Measurements from ENCODE around the gene SBF2.

Gene SBF2

DNA sequence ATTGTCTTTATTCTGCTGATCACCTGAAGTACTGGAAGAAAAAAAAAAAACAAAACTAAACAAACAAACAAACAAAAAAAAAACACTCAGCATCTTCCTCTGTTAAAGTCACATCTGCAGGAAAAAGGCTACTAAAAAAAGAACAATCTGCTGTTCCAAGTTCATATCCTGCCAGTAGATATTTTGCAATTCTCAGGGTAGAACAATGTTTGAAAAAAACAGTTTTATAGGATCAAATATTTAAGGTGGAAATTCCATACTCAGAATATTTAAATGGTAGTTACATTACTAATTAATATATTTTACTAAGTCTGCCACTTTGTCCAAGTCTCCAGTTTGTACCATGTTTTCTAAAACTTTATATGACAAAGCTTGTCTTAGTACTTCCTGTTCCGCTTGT, 175.2 kb downstream of the SBF2 start:
- no peak overlapping the region for H3K14ac ChIP-seq (ENCODE audit: low read length in 2 of 2)

GRCh38 chr11:10117709-10118351, 176.2 kb downstream of the SBF2 start:
- Histone ChIP-seq H3K27me3 (ENCODE audit: control insufficient read depth in 1 of 2, insufficient read depth in 1 of 2, low read length in 2 of 2) (no peaks in the 10 kb centered on the region), H2BK120ac (ENCODE audit: low read depth, low read length) (no peak overlapping the region), H4K8ac (ENCODE audit: low read length) (no peak overlapping the region), H2AK5ac (ENCODE audit: low read length, severe bottlenecking) (no peak overlapping the region), H2AFZ (ENCODE audit: low read depth, low read length) (no peak overlapping the region), H3K4ac (ENCODE audit: low read depth in 1 of 2, low read length in 2 of 2) (no peak overlapping the region), H2BK12ac (ENCODE audit: low read length in 2 of 2) (no peak overlapping the region), H3K9ac (ENCODE audit: low read length) (peak overlapping the region; percentile 68), H3K23ac (ENCODE audit: low read length in 2 of 2) (no peak overlapping the region), H3K4me3 (ENCODE audit: insufficient read depth in 1 of 2, low read depth in 1 of 2, low read length in 2 of 2) (no peak overlapping the region), H3K14ac (ENCODE audit: low read length in 2 of 2) (no peak overlapping the region), H3K18ac (ENCODE audit: low read depth in 1 of 2, low read length in 2 of 2) (no peak overlapping the region), H3K27ac (ENCODE audit: low read length, poor library complexity, severe bottlenecking) (peak overlapping the region; percentile 49), H3K36me3 (ENCODE audit: control insufficient read depth in 1 of 2, insufficient read depth in 2 of 2, low read depth in 1 of 2, low read length in 2 of 2) (no peaks in the 10 kb centered on the region), H3K4me1 (ENCODE audit: control insufficient read depth, insufficient read depth, low read depth, low read length) (peaks cover 2% of the 10 kb centered on the region), H3K4me2 (ENCODE audit: low read length, poor library complexity, severe bottlenecking) (no peak overlapping the region), H2BK5ac (ENCODE audit: low read depth, low read length, poor library complexity, severe bottlenecking) (no peak overlapping the region), H3K79me1 (replicated peaks; ENCODE audit: low read length, poor library complexity, severe bottlenecking) (peaks cover 3% of the 10 kb centered on the region), H4K91ac (ENCODE audit: low read length) (no peak overlapping the region), H3K9me3 (ENCODE audit: control insufficient read depth, low read length) (no peaks in the 10 kb centered on the region), H2BK15ac (ENCODE audit: low read depth, poor library complexity, severe bottlenecking) (no peak overlapping the region)
- DNase-seq = peak; percentile 45
- WGBS = 52% methylated on average over 1 of the region's 3 CpGs

More for the DNA sequence above, 175.2 kb downstream of the SBF2 start:
- Histone ChIP-seq H3K27me3 (ENCODE audit: control insufficient read depth in 1 of 2, insufficient read depth in 1 of 2, low read length in 2 of 2) (no peaks in the 10 kb centered on the region), H3K4ac (ENCODE audit: low read depth in 1 of 2, low read length in 2 of 2) (no peak overlapping the region), H3K4me3 (ENCODE audit: insufficient read depth in 1 of 2, low read depth in 1 of 2, low read length in 2 of 2) (no peak overlapping the region), H2AK5ac (ENCODE audit: low read length, severe bottlenecking) (no peak overlapping the region), H3K36me3 (ENCODE audit: control insufficient read depth in 1 of 2, insufficient read depth in 2 of 2, low read depth in 1 of 2, low read length in 2 of 2) (no peaks in the 10 kb centered on the region), H4K91ac (ENCODE audit: low read length) (no peak overlapping the region), H2BK15ac (ENCODE audit: low read depth, poor library complexity, severe bottlenecking) (no peak overlapping the region), H2BK5ac (ENCODE audit: low read depth, low read length, poor library complexity, severe bottlenecking) (no peak overlapping the region), H3K4me2 (ENCODE audit: low read length, poor library complexity, severe bottlenecking) (no peak overlapping the region), H2AFZ (ENCODE audit: low read depth, low read length) (no peak overlapping the region), H3K79me1 (replicated peaks; ENCODE audit: low read length, poor library complexity, severe bottlenecking) (no peaks in the 10 kb centered on the region), H3K27ac (ENCODE audit: low read length, poor library complexity, severe bottlenecking) (no peak overlapping the region), H3K18ac (ENCODE audit: low read depth in 1 of 2, low read length in 2 of 2) (no peak overlapping the region), H3K4me1 (ENCODE audit: control insufficient read depth, insufficient read depth, low read depth, low read length) (peaks cover 2% of the 10 kb centered on the region), H2BK120ac (ENCODE audit: low read depth, low read length) (no peak overlapping the region), H3K9ac (ENCODE audit: low read length) (peak overlapping the region; percentile 68), H3K23ac (ENCODE audit: low read length in 2 of 2) (no peak overlapping the region), H3K9me3 (ENCODE audit: control insufficient read depth, low read length) (no peaks in the 10 kb centered on the region), H4K8ac (ENCODE audit: low read length) (no peak overlapping the region), H2BK12ac (ENCODE audit: low read length in 2 of 2) (no peak overlapping the region)
- WGBS = no CpG with 5 or more reads among the region's 1 CpG
- no peak for DNase-seq

- no peak overlapping the region for H2BK120ac ChIP-seq (ENCODE audit: low read depth, low read length)
- H2AK5ac ChIP-seq (ENCODE audit: low read length, severe bottlenecking) = no peak overlapping the region
- H3K18ac ChIP-seq (ENCODE audit: low read depth in 1 of 2, low read length in 2 of 2) = no peak overlapping the region
- no peak overlapping the region for H3K14ac ChIP-seq (ENCODE audit: low read length in 2 of 2)
- H2BK12ac ChIP-seq (ENCODE audit: low read length in 2 of 2) = no peak overlapping the region
- no peak overlapping the region for H4K8ac ChIP-seq (ENCODE audit: low read length)
- no peak overlapping the region for H3K27ac ChIP-seq (ENCODE audit: low read length, poor library complexity, severe bottlenecking)
- H3K4ac ChIP-seq (ENCODE audit: low read depth in 1 of 2, low read length in 2 of 2) = no peak overlapping the region
- no peak for DNase-seq
- H3K36me3 ChIP-seq (ENCODE audit: control insufficient read depth in 1 of 2, insufficient read depth in 2 of 2, low read depth in 1 of 2, low read length in 2 of 2) = no peaks in the 10 kb centered on the region
- H3K27me3 ChIP-seq (ENCODE audit: control insufficient read depth in 1 of 2, insufficient read depth in 1 of 2, low read length in 2 of 2) = no peaks in the 10 kb centered on the region
- no peak overlapping the region for H2AFZ ChIP-seq (ENCODE audit: low read depth, low read length)
- H3K9me3 ChIP-seq (ENCODE audit: control insufficient read depth, low read length) = no peaks in the 10 kb centered on the region
- no peak overlapping the region for H2BK15ac ChIP-seq (ENCODE audit: low read depth, poor library complexity, severe bottlenecking)
- no peak overlapping the region for H4K91ac ChIP-seq (ENCODE audit: low read length)
- no peak overlapping the region for H3K4me2 ChIP-seq (ENCODE audit: low read length, poor library complexity, severe bottlenecking)
- no peaks in the 10 kb centered on the region for H3K4me1 ChIP-seq (ENCODE audit: control insufficient read depth, insufficient read depth, low read depth, low read length)
- no CpG with 5 or more reads among the region's 1 CpG for WGBS
- H2BK5ac ChIP-seq (ENCODE audit: low read depth, low read length, poor library complexity, severe bottlenecking) = no peak overlapping the region
- no peak overlapping the region for H3K23ac ChIP-seq (ENCODE audit: low read length in 2 of 2)
- H3K79me1 ChIP-seq (replicated peaks; ENCODE audit: low read length, poor library complexity, severe bottlenecking) = peaks cover 6% of the 10 kb centered on the region
- no peak overlapping the region for H3K9ac ChIP-seq (ENCODE audit: low read length)
- no peak overlapping the region for H3K4me3 ChIP-seq (ENCODE audit: insufficient read depth in 1 of 2, low read depth in 1 of 2, low read length in 2 of 2)
Observed at GRCh38 chr11:10116588-10116987, 177.4 kb downstream of the SBF2 start.

DNA sequence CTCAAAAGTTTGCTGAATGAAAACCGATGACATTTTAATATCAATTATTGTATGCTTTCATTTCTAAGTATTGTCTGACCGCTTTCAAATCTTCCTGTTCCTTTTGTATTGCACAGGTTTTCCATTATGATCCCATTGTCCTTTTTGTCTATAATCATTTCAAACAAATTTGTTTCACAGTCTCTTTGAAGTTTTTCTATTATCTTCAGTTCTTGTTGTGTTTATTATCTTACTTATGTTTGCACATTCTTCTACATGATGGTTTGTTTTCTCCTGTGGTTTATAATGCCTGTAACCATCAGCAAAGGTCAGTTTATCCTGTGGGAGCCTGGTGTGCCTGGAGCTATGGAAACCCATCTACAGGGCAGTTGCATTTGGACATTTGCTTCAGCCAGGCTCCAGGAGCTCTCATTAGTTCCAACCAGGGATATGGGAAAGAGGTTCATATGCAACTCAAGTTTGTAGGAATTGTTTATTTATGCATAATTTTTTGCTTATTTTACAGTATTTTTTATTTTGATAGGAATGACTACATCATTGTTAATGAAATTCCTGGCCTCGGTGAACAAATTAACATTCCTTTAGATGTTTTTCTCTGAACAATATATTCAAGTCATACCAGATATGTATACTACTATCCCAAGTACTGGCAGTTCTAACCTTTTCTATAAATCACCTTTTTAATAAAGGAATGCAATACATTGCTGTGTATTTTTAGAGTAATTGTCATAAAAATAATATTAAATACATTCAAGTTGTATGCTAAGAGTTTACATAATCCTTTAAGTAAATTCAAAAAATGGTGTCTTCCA, 179.2 kb downstream of the SBF2 start:
- no peak overlapping the region for H3K14ac ChIP-seq (ENCODE audit: low read length in 2 of 2)
- H3K79me1 ChIP-seq (replicated peaks; ENCODE audit: low read length, poor library complexity, severe bottlenecking) = peaks cover 6% of the 10 kb centered on the region
- 100% methylated on average over 1 of the region's 3 CpGs for WGBS
- H3K23ac ChIP-seq (ENCODE audit: low read length in 2 of 2) = no peak overlapping the region
- H3K4ac ChIP-seq (ENCODE audit: low read depth in 1 of 2, low read length in 2 of 2) = no peak overlapping the region
- no peak overlapping the region for H2BK120ac ChIP-seq (ENCODE audit: low read depth, low read length)
- H3K27ac ChIP-seq (ENCODE audit: low read length, poor library complexity, severe bottlenecking) = no peak overlapping the region
- no peaks in the 10 kb centered on the region for H3K9me3 ChIP-seq (ENCODE audit: control insufficient read depth, low read length)
- no peak overlapping the region for H4K91ac ChIP-seq (ENCODE audit: low read length)
- H2BK12ac ChIP-seq (ENCODE audit: low read length in 2 of 2) = no peak overlapping the region
- H3K18ac ChIP-seq (ENCODE audit: low read depth in 1 of 2, low read length in 2 of 2) = no peak overlapping the region
- H3K4me1 ChIP-seq (ENCODE audit: control insufficient read depth, insufficient read depth, low read depth, low read length) = no peaks in the 10 kb centered on the region
- no peak overlapping the region for H3K4me3 ChIP-seq (ENCODE audit: insufficient read depth in 1 of 2, low read depth in 1 of 2, low read length in 2 of 2)
- no peak overlapping the region for H2AFZ ChIP-seq (ENCODE audit: low read depth, low read length)
- H2AK5ac ChIP-seq (ENCODE audit: low read length, severe bottlenecking) = no peak overlapping the region
- H2BK5ac ChIP-seq (ENCODE audit: low read depth, low read length, poor library complexity, severe bottlenecking) = no peak overlapping the region
- H3K9ac ChIP-seq (ENCODE audit: low read length) = peak overlapping the region; percentile 5
- H3K4me2 ChIP-seq (ENCODE audit: low read length, poor library complexity, severe bottlenecking) = no peak overlapping the region
- H4K8ac ChIP-seq (ENCODE audit: low read length) = no peak overlapping the region
- no peak overlapping the region for H2BK15ac ChIP-seq (ENCODE audit: low read depth, poor library complexity, severe bottlenecking)
- no peaks in the 10 kb centered on the region for H3K27me3 ChIP-seq (ENCODE audit: control insufficient read depth in 1 of 2, insufficient read depth in 1 of 2, low read length in 2 of 2)
- H3K36me3 ChIP-seq (ENCODE audit: control insufficient read depth in 1 of 2, insufficient read depth in 2 of 2, low read depth in 1 of 2, low read length in 2 of 2) = no peaks in the 10 kb centered on the region
- DNase-seq = peak; percentile 49

Measured in mesenchymal stem cell (in vitro differentiated cells and primary cell).